ENCODE data around the gene TUBD1. TPM values are rescaled to one million over a fixed set of nuclear protein-coding genes. Genes with fewer than 3 reads are reported as not detected.

The TUBD1 gene
- polyA plus RNA-seq, 3 donors: 2.9 to 7.3 (median 3.9) TPM

DNA sequence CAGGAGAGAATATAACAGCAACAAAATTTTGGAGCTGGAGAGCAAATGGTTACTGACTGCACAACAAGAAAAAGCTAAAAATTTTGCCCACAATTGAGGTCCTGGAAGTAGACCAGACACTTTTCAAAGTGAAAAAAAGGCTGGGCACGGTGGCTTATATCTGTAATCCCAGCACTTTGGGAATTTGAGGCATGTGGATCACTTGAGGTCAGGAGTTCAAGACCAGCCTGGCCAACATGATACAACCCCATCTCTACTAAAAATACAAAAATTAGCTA lies 22.9 kb downstream of the TUBD1 start:
- TF ChIP-seq, protein P1, sequence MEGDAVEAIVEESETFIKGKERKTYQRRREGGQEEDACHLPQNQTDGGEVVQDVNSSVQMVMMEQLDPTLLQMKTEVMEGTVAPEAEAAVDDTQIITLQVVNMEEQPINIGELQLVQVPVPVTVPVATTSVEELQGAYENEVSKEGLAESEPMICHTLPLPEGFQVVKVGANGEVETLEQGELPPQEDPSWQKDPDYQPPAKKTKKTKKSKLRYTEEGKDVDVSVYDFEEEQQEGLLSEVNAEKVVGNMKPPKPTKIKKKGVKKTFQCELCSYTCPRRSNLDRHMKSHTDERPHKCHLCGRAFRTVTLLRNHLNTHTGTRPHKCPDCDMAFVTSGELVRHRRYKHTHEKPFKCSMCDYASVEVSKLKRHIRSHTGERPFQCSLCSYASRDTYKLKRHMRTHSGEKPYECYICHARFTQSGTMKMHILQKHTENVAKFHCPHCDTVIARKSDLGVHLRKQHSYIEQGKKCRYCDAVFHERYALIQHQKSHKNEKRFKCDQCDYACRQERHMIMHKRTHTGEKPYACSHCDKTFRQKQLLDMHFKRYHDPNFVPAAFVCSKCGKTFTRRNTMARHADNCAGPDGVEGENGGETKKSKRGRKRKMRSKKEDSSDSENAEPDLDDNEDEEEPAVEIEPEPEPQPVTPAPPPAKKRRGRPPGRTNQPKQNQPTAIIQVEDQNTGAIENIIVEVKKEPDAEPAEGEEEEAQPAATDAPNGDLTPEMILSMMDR (IDR thresholded peaks at IDR 0.05): no peak
- H3K4me2 ChIP-seq (replicated peaks; ENCODE audit: extremely low read depth, low read length, poor library complexity, severe bottlenecking): no peak overlapping the region
- intact Hi-C loops (cut with micrococcal nuclease): no loop called here
- WGBS (ENCODE audit: insufficient coverage): 17% methylated on average over 1 of the region's 1 CpG
- H3K36me3 ChIP-seq (replicated peaks in 1 of 2; ENCODE audit: control insufficient read depth in 1 of 2, insufficient read depth in 2 of 2, low read length in 2 of 2): peaks cover 12 to 39% of the 10 kb centered on the region in 2 donors
- H3K27me3 Mint-ChIP-seq (ENCODE audit: low read depth in 3 of 3): no peaks in the 10 kb centered on the region
- H2AFZ ChIP-seq (ENCODE audit: insufficient read depth, low read depth, low read length, poor library complexity, severe bottlenecking): no peak overlapping the region
- H3K27ac Mint-ChIP-seq: no peak overlapping the region
- no peak overlapping the region for H3K4me3 ChIP-seq (replicated peaks in 1 of 3; ENCODE audit: low read depth in 2 of 3, low read length in 3 of 3)
- H3K36me3 Mint-ChIP-seq: peaks cover 25 to 34% of the 10 kb centered on the region in 2 donors
- DNase-seq: no peak
- no peaks in the 10 kb centered on the region for H3K27me3 ChIP-seq (ENCODE audit: control insufficient read depth in 2 of 2, insufficient read depth in 2 of 2, low read length in 2 of 2)
- H3K9ac ChIP-seq (ENCODE audit: insufficient read depth, low read length, poor library complexity, severe bottlenecking): no peak overlapping the region
- H3K9me3 ChIP-seq (replicated peaks in 1 of 2; ENCODE audit: control insufficient read depth in 1 of 2, insufficient read depth in 1 of 2, low read length in 2 of 2): no peaks in the 10 kb centered on the region
- H3K4me3 Mint-ChIP-seq: no peak overlapping the region
- no peaks in the 10 kb centered on the region for H3K9me3 Mint-ChIP-seq
- H3K79me2 ChIP-seq (ENCODE audit: insufficient read depth, low read length): no peaks in the 10 kb centered on the region
- no peaks in the 10 kb centered on the region for H4K20me1 ChIP-seq (ENCODE audit: insufficient read depth, low read length)
- H3K27ac ChIP-seq (ENCODE audit: low read depth in 1 of 2, low read length in 2 of 2): no peak overlapping the region
- H3K4me1 Mint-ChIP-seq: peaks cover 6% of the 10 kb centered on the region
- H3K4me1 ChIP-seq (ENCODE audit: control insufficient read depth in 1 of 2, insufficient read depth in 2 of 2, low read length in 2 of 2): no peaks in the 10 kb centered on the region

DNA sequence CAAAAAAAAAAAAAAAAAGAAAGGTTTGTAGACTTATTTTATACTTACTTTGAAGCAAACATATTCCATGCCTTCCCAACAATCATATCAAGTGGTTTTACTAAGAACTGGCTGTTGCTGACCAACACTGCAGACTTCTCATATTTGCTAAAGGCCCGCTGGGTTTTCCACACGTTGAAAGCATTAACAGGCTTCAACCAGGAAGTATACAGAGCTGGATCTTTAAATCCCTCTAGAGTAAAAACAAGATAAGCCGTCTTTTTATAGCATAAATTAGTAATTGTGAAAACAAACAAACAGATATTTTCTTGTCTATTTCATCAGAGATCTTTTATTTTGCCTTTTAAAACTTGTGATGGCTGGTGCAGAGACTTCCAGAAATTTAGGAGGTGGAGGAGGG lies 29.1 kb downstream of the TUBD1 start:
- TF ChIP-seq, protein P1 (IDR thresholded peaks at IDR 0.05): no peak
- no peak overlapping the region for H3K4me3 ChIP-seq (replicated peaks in 1 of 3; ENCODE audit: low read depth in 2 of 3, low read length in 3 of 3)
- peaks cover 9% of the 10 kb centered on the region for H3K4me1 Mint-ChIP-seq
- H3K4me3 Mint-ChIP-seq: no peak overlapping the region
- no peak overlapping the region for H2AFZ ChIP-seq (ENCODE audit: insufficient read depth, low read depth, low read length, poor library complexity, severe bottlenecking)
- H3K27ac ChIP-seq (ENCODE audit: low read depth in 1 of 2, low read length in 2 of 2): no peak overlapping the region
- DNase-seq: no peak
- H3K4me2 ChIP-seq (replicated peaks; ENCODE audit: extremely low read depth, low read length, poor library complexity, severe bottlenecking): no peak overlapping the region
- no peaks in the 10 kb centered on the region for H3K27me3 ChIP-seq (ENCODE audit: control insufficient read depth in 2 of 2, insufficient read depth in 2 of 2, low read length in 2 of 2)
- intact Hi-C loops (cut with micrococcal nuclease): no loop called here
- peaks cover 10 to 40% of the 10 kb centered on the region in 2 donors for H3K36me3 ChIP-seq (replicated peaks in 1 of 2; ENCODE audit: control insufficient read depth in 1 of 2, insufficient read depth in 2 of 2, low read length in 2 of 2)
- H3K4me1 ChIP-seq (ENCODE audit: control insufficient read depth in 1 of 2, insufficient read depth in 2 of 2, low read length in 2 of 2): peaks cover 4 to 8% of the 10 kb centered on the region in 2 donors
- H4K20me1 ChIP-seq (ENCODE audit: insufficient read depth, low read length): no peaks in the 10 kb centered on the region
- peaks cover 28 to 52% of the 10 kb centered on the region in 2 donors for H3K36me3 Mint-ChIP-seq
- no peak overlapping the region for H3K27ac Mint-ChIP-seq
- WGBS (ENCODE audit: insufficient coverage): no CpG with 5 or more reads among the region's 3 CpGs
- no peak overlapping the region for H3K9ac ChIP-seq (ENCODE audit: insufficient read depth, low read length, poor library complexity, severe bottlenecking)
- no peaks in the 10 kb centered on the region for H3K27me3 Mint-ChIP-seq (ENCODE audit: low read depth in 3 of 3)
- H3K9me3 Mint-ChIP-seq: no peaks in the 10 kb centered on the region
- no peaks in the 10 kb centered on the region for H3K79me2 ChIP-seq (ENCODE audit: insufficient read depth, low read length)
- no peaks in the 10 kb centered on the region for H3K9me3 ChIP-seq (replicated peaks in 1 of 2; ENCODE audit: control insufficient read depth in 1 of 2, insufficient read depth in 1 of 2, low read length in 2 of 2)
